Hindlimb muscle (tissue), 1 donor: ENCODE results near the gene NLRP12. TPM values are rescaled to one million over a fixed set of nuclear protein-coding genes. Genes with fewer than 3 reads are reported as not detected.
"Not testable (repeated sequence)": the region's sequence is repeated elsewhere in the genome, so short reads cannot be mapped to it uniquely, and the experiment has no call there.

Source experiments
- DNase-seq: peaks from one replicate; pipeline ENCODE4 v3.0.0-alpha.2; 2013
- polyA plus RNA-seq: library from polyadenylated mRNA; unstranded; fragments of 120-200 nt; gene quantifications from one replicate; pipeline ENCODE4 v1.2.1, GENCODE V29; 2013; ENCODE audit not compliant: insufficient read length

NLRP12 gene, protein sequence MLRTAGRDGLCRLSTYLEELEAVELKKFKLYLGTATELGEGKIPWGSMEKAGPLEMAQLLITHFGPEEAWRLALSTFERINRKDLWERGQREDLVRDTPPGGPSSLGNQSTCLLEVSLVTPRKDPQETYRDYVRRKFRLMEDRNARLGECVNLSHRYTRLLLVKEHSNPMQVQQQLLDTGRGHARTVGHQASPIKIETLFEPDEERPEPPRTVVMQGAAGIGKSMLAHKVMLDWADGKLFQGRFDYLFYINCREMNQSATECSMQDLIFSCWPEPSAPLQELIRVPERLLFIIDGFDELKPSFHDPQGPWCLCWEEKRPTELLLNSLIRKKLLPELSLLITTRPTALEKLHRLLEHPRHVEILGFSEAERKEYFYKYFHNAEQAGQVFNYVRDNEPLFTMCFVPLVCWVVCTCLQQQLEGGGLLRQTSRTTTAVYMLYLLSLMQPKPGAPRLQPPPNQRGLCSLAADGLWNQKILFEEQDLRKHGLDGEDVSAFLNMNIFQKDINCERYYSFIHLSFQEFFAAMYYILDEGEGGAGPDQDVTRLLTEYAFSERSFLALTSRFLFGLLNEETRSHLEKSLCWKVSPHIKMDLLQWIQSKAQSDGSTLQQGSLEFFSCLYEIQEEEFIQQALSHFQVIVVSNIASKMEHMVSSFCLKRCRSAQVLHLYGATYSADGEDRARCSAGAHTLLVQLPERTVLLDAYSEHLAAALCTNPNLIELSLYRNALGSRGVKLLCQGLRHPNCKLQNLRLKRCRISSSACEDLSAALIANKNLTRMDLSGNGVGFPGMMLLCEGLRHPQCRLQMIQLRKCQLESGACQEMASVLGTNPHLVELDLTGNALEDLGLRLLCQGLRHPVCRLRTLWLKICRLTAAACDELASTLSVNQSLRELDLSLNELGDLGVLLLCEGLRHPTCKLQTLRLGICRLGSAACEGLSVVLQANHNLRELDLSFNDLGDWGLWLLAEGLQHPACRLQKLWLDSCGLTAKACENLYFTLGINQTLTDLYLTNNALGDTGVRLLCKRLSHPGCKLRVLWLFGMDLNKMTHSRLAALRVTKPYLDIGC
- 0.46 TPM for polyA plus RNA-seq

GRCh38 chr19:53824134-53824611 lies at the start of gene NLRP12:
Gene NLRP12, minus strand, starts transcription at chr19:53824314. Its CDS starts 140 bp downstream, at chr19:53824174.
- peak; percentile 36 for DNase-seq

- no peak for DNase-seq
Measured at GRCh38 chr19:53872762-53873161, 48.6 kb upstream of the NLRP12 start.

GRCh38 chr19:53871454-53871853 lies 47.3 kb upstream of the NLRP12 start:
- DNase-seq, result no peak

DNA sequence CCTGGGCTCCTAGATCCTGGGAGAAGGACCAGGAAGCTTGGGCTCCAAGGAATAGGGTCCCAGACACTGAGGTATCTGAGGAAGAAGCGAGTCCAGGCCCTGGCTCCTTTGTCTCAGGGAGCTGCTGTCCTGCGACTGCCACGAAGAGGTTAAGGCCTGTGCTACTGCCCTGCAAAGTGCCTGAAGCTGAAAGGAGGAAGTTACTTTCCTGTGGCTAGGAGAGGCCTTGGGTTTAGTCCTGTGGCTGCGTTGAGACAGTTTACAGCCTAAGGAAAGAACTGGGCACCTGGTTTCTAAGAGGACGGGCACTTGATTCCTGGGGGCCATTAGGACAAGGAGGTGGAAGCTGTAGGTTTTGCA lies 46.4 kb upstream of the NLRP12 start:
- no peak for DNase-seq

- DNase-seq, result not testable (repeated sequence)
Measured at GRCh38 chr19:53869805-53870484, 45.8 kb upstream of the NLRP12 start.

DNA sequence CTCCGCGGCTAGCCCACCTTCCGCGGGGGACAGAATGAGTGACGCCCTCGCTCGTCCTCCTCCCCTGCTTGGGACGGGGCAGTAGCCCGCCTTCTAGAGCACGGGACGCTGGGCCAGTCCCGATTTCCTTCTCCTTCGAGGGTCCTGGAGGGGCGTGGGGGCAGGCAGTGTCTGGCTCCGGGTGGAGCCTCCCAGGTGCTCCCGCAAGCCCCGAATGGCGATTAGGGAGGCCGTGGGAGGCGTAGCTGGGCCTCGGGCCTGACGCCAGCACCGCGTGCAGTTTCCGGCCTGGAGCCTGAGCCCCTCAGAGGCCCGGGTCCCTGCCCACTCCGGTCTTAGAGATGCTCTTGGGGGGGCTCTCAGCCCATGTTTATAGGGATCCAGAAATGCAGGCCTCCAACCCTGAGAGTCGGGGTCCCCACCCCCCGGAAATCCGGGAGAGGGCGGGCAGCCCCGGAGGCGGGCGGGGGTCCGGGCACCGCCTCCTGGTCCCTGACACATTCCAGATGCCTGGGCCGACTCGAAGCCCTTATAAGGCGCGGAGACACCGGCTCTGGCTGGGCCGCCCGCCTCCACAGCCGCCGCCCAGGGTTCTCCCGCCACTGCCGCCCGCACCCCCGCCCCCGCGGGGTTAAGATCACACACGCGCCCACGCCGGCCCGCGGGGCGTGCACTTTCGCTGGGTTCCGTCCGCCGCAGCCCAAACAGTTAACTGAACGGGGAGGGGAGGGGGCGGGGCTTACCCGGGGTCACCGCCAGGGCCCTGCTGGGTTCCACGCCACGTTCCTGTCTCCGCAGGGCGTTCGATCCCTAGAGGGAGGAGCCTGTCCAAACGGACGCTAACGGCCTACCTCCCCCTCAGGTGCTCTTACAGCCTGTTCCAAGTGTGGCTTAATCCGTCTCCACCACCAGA lies 45.0 kb upstream of the NLRP12 start:
- peak; percentile 86 for DNase-seq

- DNase-seq, result peak; percentile 48
Measured at GRCh38 chr19:53868091-53868891, 44.2 kb upstream of the NLRP12 start.

- DNase-seq, result peak; percentile 100
Measured at GRCh38 chr19:53867225-53868090, 43.3 kb upstream of the NLRP12 start, which contains the start of gene MYADM. Gene MYADM, plus strand, starts transcription at chr19:53867883. Its CDS starts 5,647 bp downstream, at chr19:53873530.

- no peak for DNase-seq
Measured at GRCh38 chr19:53866865-53867224, 42.7 kb upstream of the NLRP12 start.

GRCh38 chr19:53865918-53866864 lies 42.1 kb upstream of the NLRP12 start:
- peak; percentile 87 for DNase-seq

GRCh38 chr19:53865523-53865917 lies 41.4 kb upstream of the NLRP12 start:
- no peak for DNase-seq

DNA sequence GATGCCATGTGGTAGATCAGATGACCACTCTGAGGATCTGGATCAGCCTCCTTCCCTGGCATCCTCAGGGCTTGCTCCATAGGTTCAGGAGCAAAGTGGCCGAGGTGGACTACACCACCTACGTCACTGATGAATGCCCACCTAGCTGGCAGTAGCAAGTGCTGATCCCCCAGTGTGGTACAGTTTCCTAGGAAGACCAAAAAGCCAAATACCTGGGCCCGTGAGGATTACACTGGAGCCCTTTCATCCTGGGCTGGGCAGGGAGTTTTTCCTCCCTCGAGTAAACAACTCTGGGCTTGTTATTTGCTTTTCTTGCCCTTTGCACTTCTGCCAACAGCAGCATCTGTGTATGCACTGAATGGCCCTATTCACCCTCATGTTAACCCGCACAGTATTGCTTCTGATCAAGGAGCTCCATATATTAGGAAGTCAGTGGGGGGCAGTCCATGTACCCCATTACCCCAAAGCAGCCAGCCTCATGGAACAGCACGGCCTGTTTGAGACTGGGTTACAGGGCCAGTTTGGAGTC lies 40.3 kb upstream of the NLRP12 start:
- no peak for DNase-seq

DNA sequence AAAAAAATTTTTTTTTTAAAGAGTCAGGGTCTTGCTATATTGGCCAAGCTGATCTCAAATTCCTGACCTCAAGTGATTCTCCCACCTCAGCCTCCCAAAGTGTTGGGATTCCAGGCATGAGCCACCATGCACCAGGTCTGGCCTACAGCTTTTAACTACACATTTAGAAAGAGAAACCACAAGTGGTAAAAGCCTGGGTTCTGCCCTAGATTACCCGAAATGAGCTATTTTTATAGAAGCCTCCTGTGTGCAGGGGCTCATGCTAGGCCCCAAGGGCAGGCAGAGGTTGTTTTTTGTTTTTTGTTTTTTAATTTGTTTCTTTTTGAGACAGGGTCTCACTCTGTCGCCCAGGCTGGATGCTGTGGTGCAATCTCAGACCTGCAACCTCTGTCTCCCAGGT lies 29.6 kb upstream of the NLRP12 start:
- DNase-seq, result no peak

GRCh38 chr19:53849237-53849676 lies 25.1 kb upstream of the NLRP12 start:
- DNase-seq, result peak; percentile 54

DNA sequence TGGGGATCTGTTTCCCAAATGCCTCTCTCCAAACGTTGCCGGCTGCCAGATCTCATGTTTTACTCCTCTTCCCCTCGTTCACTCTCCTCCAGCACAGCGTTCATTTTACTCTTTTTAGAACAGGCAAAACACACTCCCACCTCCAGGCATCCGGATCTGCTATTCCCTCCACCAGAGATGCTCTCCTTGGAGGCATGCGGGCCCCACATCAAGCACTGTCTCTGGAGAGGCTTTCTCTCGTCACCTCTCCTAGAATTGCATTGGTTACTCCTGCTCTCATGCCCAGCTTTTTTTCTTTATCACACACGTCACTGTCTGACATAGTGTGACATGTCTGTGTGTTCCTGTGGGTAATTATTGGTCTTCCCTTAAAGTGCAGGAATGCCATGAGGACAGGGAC lies 23.4 kb upstream of the NLRP12 start:
- no peak for DNase-seq

- DNase-seq, result no peak
Measured at GRCh38 chr19:53844849-53845246, 20.7 kb upstream of the NLRP12 start.

- not testable (repeated sequence) for DNase-seq
Measured at GRCh38 chr19:53840914-53841313, 16.8 kb upstream of the NLRP12 start.

DNA sequence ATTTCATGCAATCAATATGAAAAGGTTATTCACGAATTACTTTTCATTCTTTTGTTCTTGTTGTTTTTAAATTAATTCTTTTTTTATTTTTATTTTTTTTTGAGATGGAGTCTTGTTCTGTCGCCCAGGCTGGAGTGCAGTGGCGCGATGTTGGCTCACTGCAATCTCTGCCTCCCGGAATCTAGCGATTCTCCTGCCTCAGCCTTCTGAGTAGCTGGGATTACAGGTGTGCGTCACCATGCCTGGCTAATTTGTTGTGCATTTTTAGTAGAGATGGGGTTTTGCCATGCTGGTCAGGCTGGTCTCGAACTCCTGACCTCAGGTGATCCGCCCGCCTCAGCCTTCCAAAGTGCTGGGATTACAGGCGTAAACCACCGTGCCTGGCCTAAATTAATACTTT lies 16.1 kb upstream of the NLRP12 start:
- DNase-seq, result not testable (repeated sequence)
